ENCODE data around the gene ITPRIPL2.

The ITPRIPL2 gene

GRCh38 chr16:19086322-19087199 is 27.2 kb upstream of the ITPRIPL2 start:
- peak; percentile 82 for DNase-seq (ENCODE audit: low read depth)
- H3K4me3 ChIP-seq (ENCODE audit: low read length): peak overlapping the region; percentile 68
- TF ChIP-seq, protein P1, sequence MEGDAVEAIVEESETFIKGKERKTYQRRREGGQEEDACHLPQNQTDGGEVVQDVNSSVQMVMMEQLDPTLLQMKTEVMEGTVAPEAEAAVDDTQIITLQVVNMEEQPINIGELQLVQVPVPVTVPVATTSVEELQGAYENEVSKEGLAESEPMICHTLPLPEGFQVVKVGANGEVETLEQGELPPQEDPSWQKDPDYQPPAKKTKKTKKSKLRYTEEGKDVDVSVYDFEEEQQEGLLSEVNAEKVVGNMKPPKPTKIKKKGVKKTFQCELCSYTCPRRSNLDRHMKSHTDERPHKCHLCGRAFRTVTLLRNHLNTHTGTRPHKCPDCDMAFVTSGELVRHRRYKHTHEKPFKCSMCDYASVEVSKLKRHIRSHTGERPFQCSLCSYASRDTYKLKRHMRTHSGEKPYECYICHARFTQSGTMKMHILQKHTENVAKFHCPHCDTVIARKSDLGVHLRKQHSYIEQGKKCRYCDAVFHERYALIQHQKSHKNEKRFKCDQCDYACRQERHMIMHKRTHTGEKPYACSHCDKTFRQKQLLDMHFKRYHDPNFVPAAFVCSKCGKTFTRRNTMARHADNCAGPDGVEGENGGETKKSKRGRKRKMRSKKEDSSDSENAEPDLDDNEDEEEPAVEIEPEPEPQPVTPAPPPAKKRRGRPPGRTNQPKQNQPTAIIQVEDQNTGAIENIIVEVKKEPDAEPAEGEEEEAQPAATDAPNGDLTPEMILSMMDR (conservative IDR thresholded peaks at IDR 0.05; ENCODE audit: low read length): peak; percentile 84

DNA sequence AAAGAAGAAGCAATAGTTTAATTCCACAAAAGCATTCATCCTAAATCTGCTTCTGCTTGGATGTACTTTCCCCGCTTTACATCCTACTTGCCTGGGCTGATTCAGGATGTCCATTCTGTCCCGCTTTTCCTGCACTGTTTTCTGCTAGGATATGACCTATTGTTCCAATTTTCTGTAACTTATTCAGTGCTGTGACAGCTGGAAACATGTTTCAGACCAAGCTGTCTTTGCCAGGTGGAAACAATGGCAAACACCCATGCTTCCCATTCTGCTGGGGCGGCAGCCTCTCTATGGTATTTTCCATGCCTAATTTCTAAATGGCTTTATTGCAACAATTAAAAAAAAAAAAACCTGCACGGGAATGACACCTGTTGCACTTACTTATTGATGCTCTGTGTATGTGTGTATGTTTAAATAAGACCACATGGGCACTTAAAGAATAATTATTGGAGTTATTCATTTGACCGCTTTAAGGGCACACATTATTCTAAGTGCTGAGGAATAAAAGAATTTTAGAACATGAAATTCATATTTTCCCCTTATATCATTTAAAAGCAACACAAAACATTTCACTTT is 25.3 kb upstream of the ITPRIPL2 start:
- TF ChIP-seq, protein P1 (conservative IDR thresholded peaks at IDR 0.05; ENCODE audit: low read length): no peak
- H3K4me3 ChIP-seq (ENCODE audit: low read length): no peak overlapping the region
- DNase-seq (ENCODE audit: low read depth): no peak

- no peak for DNase-seq (ENCODE audit: low read depth)
- TF ChIP-seq, protein P1 (conservative IDR thresholded peaks at IDR 0.05; ENCODE audit: low read length): no peak
- no peak overlapping the region for H3K4me3 ChIP-seq (ENCODE audit: low read length)
Measured at GRCh38 chr16:19089410-19089955, 24.3 kb upstream of the ITPRIPL2 start.

- DNase-seq (ENCODE audit: low read depth): no peak
- TF ChIP-seq, protein P1 (conservative IDR thresholded peaks at IDR 0.05; ENCODE audit: low read length): no peak
- no peak overlapping the region for H3K4me3 ChIP-seq (ENCODE audit: low read length)
Measured at GRCh38 chr16:19090916-19091315, 22.8 kb upstream of the ITPRIPL2 start.

DNA sequence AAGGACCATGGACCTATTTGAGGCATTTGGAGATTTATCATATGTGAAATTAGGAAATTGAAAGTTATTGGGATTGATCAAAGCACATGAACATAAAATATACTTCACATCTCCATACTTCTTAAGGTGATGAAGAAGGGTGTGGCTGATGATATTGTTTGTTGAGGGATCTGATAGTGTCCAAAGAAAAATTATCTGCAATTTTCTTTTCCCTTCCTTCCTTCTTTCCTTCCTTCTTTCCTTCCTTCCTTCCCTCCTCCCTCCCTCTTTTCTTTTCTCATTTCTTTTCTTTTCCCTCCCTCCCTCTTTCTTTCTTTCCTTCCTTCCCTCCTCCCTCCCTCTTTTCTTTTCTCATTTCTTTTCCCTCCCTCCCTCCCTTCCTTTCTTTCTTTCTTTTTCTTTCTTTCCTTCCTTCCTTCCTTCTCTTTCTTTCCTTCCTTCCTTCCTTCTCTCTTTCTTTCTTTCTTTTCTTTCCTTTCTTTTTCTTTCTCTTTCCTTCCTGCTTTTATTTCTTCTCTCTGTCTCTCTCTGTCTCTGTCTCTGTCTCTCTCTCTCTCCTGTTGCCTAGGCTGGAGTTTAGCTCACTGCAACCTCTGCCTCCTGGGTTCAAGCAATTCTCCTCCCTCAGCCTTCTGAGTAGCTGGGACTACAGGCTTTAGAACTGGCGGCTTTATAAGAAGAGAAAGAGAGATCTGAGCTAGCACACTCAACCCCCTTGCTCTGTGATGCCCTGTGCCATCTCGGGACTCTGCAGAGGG is 20.9 kb upstream of the ITPRIPL2 start:
- no peak overlapping the region for H3K4me3 ChIP-seq (ENCODE audit: low read length)
- DNase-seq (ENCODE audit: low read depth): no peak
- TF ChIP-seq, protein P1 (conservative IDR thresholded peaks at IDR 0.05; ENCODE audit: low read length): no peak

DNA sequence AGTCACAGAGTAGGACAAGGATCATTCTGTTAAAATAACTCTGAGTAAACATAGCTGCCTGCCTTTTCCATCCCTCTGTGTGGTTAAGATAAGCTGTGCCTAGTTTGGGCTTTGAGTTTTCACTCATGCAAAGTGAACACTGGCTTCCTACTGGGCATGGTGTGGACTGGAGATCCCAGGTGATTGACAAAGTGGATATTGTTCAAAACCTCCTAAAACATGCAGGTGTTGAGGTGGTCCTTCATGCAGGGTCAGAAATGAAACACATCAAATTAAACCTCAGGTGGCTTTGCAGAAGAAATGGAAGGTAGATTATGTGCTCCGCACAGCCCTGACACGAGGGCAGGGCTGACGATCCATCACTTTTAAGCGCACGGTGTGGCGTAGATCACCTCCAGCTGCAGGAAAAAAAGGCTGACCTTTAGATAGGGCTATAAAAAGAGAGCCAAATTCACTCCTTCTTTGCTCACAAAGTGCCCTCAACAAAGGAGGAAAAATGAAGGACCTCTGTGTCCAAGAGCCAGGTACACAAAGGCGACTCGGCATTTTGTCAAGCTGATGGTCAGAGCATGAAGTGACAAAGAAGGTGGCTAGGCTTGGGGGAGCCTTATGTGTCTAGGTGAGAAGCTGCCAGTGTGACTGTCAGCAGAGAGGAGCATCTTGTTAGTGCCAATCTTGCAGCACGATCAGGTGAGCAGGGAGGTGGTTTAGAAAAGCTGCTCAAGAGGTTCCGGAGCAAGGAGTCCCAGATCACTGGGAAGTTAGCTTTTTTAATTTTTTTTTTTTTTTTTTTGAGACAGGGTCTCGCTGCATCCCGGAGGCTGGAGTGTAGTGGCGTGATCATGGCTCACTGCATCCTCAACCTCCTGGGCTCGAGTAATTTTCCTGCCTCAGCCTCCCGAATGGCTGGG is 19.9 kb upstream of the ITPRIPL2 start:
- no peak for DNase-seq (ENCODE audit: low read depth)
- TF ChIP-seq, protein P1 (conservative IDR thresholded peaks at IDR 0.05; ENCODE audit: low read length): no peak
- no peak overlapping the region for H3K4me3 ChIP-seq (ENCODE audit: low read length)

All from AG10803 (cell line).